CD4-positive, alpha-beta T cell treated with Interleukin-4 for 1 hour (primary cell): ENCODE measurements around the gene DDX59.
"Not testable (repeated sequence)": the region's sequence is repeated elsewhere in the genome, so short reads cannot be mapped to it uniquely, and the experiment has no call there.

Experiments
- DNase-seq, 2 donors: peaks; one replicate each; pipeline ENCODE4 v3.0.0-alpha.2; 2020 to 2022

Gene DDX59

DNA sequence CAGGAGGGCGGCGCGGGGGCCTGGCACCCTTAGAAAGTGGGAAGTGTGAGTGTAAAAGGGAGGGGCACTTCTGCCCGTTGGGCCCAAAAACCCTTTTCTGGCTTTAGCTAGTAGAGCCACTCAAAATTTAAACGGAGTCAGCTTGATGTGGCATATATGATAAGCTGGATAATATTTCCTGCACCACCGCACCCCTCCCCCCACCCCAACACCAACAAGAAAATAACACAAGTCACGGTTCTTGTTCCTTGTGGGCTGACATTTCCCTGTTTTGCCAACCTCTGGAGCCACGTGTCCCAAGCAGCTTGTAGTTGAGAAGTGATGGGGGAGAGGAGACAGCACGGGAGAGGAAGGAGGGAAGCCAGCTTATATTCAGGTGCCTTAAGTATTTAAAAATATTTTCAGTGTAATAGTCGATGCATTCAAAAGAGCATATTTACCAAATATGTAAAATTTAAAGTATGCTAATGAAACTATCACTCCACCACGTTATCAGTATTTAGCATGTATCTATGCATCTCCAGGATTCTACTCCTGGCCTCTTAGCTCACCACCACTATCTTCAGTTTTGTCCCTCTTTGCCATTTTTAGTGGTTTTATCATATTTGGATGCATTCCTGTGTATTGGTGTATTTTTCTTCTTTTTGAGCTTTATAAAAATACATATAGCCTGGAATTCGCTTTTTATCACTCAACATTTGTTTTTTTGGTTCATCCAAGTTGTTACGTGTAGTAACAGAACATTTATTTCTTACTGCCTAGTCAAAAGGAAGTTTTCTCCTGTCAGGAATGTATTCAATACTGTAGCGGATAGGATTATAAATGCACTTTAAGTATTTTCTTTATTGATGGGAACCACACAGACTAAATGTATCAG, 773 bp upstream of the DDX59 start:
- DNase-seq: peak in 1 of 2 donors; percentile 33

- no peak for DNase-seq
These were observed 993 bp downstream of the DDX59 start for GRCh38 chr1:200668514-200669313.

DNA sequence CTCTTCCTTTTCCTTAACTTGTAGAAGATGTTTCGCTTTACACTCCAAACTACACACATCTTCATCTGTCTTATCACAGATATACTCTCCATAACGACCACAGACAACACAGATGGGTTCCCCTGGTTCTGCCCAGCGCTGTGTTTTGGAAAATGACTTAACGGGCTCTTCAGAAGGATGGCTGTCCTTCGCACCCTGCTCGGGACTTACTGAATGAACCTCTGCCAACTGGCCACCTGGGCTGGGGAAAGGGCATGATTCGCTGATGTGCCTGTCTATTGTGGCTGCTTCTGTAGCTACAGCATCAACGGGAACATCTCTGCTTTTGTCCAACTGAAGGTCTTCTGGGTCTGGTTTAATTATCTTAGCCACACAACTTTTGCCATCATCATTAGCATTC, 3.4 kb downstream of the DDX59 start:
- no peak for DNase-seq

GRCh38 chr1:200665861-200666260, 3.8 kb downstream of the DDX59 start:
- no peak for DNase-seq

- no peak for DNase-seq
These were observed 9.0 kb downstream of the DDX59 start for GRCh38 chr1:200660719-200661118.

- no peak for DNase-seq
These were observed 10.4 kb downstream of the DDX59 start for GRCh38 chr1:200659269-200659668.

GRCh38 chr1:200658037-200658818, 11.5 kb downstream of the DDX59 start:
- no peak for DNase-seq

GRCh38 chr1:200654660-200655059, 15.0 kb downstream of the DDX59 start:
- DNase-seq: no peak

DNA sequence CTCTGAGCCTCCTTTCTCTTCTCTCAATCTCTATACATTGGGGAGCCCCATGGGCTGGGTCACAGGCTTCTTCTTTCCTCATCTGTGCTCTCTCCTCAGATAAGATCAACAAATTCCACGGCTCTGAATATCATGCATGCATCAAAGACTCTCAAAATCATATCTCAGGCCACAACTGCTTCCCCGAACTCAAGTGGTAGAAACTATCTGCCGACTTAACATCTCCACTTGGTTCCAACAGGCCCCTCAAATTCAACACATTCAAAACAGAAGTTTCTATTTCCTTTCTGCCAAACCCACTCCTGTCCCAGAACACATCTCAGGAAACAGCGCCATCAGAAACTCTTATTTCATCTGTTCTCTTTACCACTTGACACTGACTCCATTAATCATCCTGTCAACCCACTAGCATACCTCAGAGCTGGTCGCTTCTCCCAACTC, 16.7 kb downstream of the DDX59 start:
- no peak for DNase-seq

DNA sequence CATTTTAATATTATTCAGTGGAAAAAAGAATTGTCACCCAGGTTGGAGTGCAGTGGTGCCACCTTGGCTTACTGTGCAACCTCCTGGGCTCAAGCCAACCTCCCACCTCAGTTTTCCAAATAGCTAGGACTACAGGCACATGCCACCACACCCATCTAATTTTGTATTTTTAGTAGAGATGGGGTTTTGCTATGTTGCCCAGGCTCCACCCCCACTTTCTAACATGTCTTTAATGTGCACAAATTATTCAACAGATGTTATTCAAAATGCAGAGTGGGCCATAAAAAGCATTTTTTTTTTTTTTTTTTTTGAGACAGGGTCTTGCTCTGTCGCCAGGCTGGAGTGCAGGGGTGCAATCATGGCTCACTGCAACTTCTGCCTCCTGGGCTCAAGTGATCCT, 17.3 kb downstream of the DDX59 start:
- DNase-seq: no peak

- no peak for DNase-seq
These were observed 23.2 kb downstream of the DDX59 start for GRCh38 chr1:200646515-200646914.

DNA sequence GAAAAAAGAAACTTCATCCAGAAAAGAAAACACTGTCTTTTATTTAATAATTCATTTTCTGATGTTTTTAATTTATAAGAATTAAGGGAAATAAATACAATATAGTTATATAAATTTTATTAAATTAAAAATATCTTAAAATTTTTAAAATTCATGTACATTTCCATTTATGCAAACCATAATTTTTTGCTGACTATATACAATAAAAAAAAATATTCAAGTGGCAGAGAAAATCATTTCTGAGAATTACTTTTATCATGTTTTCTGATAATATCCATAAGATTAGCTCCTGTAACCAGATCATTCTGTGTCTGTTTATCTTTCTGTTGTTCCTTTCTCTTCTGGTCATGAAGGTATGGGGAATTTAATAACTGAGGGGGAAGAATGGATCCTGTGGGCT, 25.7 kb downstream of the DDX59 start:
- DNase-seq: no peak

GRCh38 chr1:200642481-200642880, 27.2 kb downstream of the DDX59 start:
- DNase-seq: no peak

DNA sequence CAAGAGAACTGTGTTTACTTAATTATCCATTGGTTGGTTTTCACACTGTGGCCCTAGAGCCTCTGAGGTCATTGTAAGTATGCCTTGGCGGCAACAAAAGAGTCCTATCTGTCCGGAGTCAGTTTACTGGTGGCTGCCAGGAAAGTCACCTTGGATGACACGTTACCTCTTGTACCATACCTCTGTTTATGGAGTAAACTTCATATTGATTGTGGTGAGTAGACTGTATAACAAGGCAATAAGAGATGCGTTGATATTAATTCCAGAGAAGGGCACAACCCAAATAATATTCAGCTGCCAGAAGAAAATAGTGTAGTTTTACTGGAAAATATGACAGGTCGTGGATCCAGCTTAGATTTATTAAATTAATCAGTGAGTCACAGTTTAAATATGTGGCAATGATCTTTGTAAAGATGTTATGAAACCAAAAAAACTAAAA, 28.7 kb downstream of the DDX59 start:
- DNase-seq: no peak

DNA sequence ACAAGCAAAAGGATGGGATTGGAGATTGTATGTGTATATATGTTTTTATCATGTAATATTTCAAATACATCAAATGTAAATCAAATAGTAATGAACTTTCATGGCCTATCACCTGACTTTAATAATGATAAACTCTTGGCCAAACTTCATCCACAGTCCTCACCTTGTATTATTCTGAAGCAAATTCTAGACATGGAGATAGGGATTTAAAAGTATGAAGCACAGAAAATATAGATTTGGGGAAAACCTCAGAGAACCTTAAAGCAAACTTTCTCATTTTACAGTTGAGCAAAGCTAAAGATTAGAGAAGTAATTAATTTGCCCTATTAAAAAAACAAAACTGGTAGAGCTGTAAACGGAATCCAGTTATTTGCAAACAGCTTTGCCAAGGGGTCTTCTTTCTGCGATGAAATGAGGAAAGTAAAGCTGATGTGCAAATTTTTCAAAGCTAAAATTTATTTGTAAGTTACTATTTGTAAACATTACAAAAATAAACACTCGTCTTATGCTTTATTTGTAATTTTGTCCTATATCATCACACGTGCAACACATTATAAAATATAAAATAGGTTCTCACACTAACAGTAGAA, 29.2 kb downstream of the DDX59 start:
- DNase-seq: no peak

DNA sequence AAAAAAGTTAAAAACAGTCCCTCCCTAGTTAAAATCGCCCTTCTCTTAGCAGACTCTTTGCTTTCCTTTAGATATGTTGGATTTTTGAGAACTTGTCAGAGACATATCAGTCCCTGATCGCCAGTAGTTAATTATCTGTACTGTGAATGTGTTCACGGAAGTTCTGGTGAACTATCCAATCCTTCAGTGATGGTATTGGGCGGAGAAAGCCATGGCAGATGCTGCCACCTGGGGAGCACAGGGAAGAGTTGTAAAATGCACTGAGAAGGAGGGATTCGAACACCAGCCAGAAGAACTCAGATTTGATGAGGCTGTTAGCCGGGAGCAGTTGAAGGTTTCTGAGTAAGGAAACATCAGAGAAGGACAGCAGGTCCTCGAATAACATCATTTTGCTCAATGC, 31.6 kb downstream of the DDX59 start:
- no peak for DNase-seq

GRCh38 chr1:200636681-200637080, 33.0 kb downstream of the DDX59 start:
- DNase-seq: no peak

DNA sequence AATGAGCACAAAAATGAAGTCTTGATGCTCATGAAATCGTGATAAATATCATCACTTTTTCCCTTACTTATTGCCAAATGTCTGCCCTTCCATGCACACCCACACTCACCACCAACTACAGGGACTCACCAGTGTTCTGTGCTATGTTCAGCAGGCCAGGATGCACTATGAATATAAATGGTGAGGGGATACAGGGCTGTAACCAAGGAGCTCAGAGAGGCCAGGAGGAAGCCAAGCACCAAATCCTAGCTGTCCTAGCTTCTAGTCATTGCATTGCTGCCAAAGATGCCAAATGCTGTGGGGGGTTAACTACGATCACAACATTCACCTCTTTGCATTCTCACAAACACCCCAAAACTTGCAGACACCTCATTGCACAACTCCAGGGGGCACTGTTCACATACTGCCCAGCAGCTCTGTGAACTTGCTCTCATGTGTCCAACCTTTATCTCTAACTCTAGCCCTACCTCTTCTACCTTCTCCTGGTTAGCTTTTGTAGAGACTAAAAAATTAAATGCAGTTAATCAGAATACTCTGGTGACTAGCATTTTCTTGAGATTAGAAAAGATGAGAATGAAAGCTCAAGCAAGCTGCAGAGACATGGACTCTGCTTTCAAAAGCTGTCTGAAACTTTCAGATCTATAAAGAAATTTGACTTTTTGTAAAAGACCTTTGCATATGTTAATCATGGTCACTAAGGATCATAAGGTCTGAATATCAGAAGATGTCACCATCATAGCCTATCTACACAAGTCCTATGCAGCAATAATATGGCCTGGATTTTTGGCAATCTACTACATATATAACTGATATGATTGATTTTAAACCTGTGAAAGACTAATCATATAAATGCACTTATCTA, 35.2 kb downstream of the DDX59 start:
- DNase-seq: no peak

GRCh38 chr1:200631375-200631774, 38.3 kb downstream of the DDX59 start:
- DNase-seq: no peak

DNA sequence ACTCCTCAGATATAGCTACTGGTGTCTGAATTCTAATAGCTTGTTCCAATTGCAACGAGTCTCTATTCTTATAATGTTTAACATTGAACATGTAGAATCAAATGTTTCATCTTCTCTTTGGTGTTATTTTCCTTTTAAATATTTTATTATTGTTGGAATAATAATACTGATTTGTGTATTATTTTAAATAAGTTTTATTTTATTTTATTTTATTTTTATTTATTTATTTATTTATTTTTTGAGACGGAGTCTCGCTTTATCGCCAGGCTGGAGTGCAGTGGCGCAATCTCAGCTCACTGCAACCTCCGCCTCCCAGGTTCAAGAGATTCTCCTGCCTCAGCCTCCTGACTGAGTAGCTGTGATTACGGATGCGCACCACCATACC, 39.2 kb downstream of the DDX59 start:
- DNase-seq: not testable (repeated sequence)

- DNase-seq: no peak
These were observed 39.7 kb downstream of the DDX59 start for GRCh38 chr1:200629876-200630514.
